Neural progenitor cell (in vitro differentiated cells): ENCODE results near the gene FYCO1.

ENCODE experiments used
- CTCF ChIP-seq: fragments of 200-600 bp; sonication (generic); IDR thresholded peaks from 2 replicates; pipeline ENCODE4 v1.5.1; 2017; ENCODE audit warnings: antibody characterized with exemption, mild to moderate bottlenecking
- EZH2 ChIP-seq: fragments of 200-600 bp; sonication (generic); IDR thresholded peaks from 2 replicates; pipeline ENCODE4 v1.6.1; 2017; ENCODE audit warnings: antibody characterized with exemption, mild to moderate bottlenecking, moderate library complexity
- EZH2phosphoT487 ChIP-seq: fragments of 200-600 bp; sonication (generic); IDR thresholded peaks from 2 replicates; pipeline ENCODE4 v1.6.1; 2017; ENCODE audit warnings: antibody characterized with exemption

DNA sequence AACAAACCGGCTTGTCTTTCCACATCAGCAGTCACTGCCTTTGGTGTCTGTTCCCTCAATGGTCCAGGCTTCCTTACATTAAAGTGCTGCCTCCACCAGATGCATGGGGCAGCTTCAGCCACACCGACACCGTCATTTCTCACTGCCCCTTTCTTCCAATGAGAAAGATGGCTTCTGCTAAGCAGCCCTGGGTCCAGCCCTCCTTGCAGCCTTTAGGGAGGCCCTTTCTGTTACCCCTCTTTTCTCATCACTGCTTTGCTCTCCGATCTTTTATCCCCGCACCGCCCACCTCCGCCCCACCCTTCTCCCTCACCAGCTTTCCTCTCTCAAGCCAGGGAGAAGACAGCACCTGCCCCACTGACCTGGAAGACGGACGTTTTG lies 80.6 kb downstream of the FYCO1 start:
- no peak for TF ChIP-seq EZH2
- no peak for TF ChIP-seq CTCF
- no peak for TF ChIP-seq EZH2phosphoT487
